H1 (cell line): ENCODE results near the gene GALNT2.

Source experiments
- POLR2AphosphoS5 ChIP-seq: IDR thresholded peaks from 2 replicates; pipeline ENCODE4 v1.6.1; 2011; ENCODE audit warnings: low read depth, low read length
- TF ChIP-seq, protein P1 (sequence below), 3 experiments: IDR thresholded peaks; 1 replicate in 2 of 3; 2 replicates in 1 of 3; pipeline versions ENCODE4 v1.5.1 to v1.6.1; 2011; ENCODE audit warnings: low read length in 3 of 3, mild to moderate bottlenecking in 3 of 3, inconsistent platforms in 2 of 3, low read depth in 1 of 3, moderate library complexity in 1 of 3; ENCODE audit not compliant: insufficient read depth in 1 of 3; ENCODE audit errors: control extremely low read depth in 1 of 3

DNA sequence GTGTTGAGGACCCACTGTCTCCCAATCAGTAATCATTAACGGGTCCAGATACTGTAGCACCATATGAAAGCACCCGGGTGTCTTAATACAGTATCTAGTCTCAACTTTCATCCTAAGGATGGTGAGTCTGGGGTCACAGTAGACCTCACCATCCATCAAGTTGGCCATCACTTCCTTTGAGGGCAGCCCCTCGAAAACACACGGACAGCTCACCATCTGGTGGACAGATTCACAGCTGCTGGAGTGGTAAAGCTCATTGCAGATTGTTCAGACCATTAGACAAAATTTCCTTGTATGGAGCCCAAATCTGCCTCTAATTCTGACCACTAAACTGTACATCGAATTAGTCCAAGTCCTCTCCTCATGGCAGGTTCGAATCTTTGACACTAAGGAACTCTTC lies 236.0 kb downstream of the GALNT2 start:
- no peak for TF ChIP-seq POLR2AphosphoS5
- TF ChIP-seq, protein P1, sequence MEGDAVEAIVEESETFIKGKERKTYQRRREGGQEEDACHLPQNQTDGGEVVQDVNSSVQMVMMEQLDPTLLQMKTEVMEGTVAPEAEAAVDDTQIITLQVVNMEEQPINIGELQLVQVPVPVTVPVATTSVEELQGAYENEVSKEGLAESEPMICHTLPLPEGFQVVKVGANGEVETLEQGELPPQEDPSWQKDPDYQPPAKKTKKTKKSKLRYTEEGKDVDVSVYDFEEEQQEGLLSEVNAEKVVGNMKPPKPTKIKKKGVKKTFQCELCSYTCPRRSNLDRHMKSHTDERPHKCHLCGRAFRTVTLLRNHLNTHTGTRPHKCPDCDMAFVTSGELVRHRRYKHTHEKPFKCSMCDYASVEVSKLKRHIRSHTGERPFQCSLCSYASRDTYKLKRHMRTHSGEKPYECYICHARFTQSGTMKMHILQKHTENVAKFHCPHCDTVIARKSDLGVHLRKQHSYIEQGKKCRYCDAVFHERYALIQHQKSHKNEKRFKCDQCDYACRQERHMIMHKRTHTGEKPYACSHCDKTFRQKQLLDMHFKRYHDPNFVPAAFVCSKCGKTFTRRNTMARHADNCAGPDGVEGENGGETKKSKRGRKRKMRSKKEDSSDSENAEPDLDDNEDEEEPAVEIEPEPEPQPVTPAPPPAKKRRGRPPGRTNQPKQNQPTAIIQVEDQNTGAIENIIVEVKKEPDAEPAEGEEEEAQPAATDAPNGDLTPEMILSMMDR (IDR thresholded peaks at IDR 0.05; ENCODE audit: control extremely low read depth in 1 of 3, insufficient read depth in 1 of 3, low read depth in 1 of 3, low read length in 3 of 3): no peak
